ENCODE data around the gene URI1. TPM values are rescaled to one million over a fixed set of nuclear protein-coding genes. Genes with fewer than 3 reads are reported as not detected.

Gene URI1
- total RNA-seq, 6 experiments from 2014 or later, result 45.8 to 53.8 (median 47.1) TPM

- no peaks in the 10 kb centered on the region for H3K4me1 Mint-ChIP-seq (ENCODE audit: low read depth)
- no peaks in the 10 kb centered on the region for H3K36me3 Mint-ChIP-seq (ENCODE audit: low read depth)
- no peak for DNase-seq
- no peak for TF ChIP-seq CTCF (IDR thresholded peaks at IDR 0.05)
- H3K27ac Mint-ChIP-seq, result no peak overlapping the region
- no peak overlapping the region for H3K4me3 Mint-ChIP-seq
- H3K9me3 Mint-ChIP-seq, result no peaks in the 10 kb centered on the region
- peaks cover 4% of the 10 kb centered on the region for H3K27me3 Mint-ChIP-seq (ENCODE audit: insufficient read depth)
Observed at GRCh38 chr19:30053558-30053957, 111.5 kb downstream of the URI1 start.

GRCh38 chr19:30054210-30054609 lies 112.2 kb downstream of the URI1 start:
- no peak for DNase-seq
- Mint-ChIP-seq H3K27ac (no peak overlapping the region), H3K4me3 (no peak overlapping the region), H3K27me3 (ENCODE audit: insufficient read depth) (peaks cover 7% of the 10 kb centered on the region), H3K9me3 (no peaks in the 10 kb centered on the region), H3K36me3 (ENCODE audit: low read depth) (no peaks in the 10 kb centered on the region), H3K4me1 (ENCODE audit: low read depth) (no peaks in the 10 kb centered on the region)
- no peak for TF ChIP-seq CTCF (IDR thresholded peaks at IDR 0.05)

DNA sequence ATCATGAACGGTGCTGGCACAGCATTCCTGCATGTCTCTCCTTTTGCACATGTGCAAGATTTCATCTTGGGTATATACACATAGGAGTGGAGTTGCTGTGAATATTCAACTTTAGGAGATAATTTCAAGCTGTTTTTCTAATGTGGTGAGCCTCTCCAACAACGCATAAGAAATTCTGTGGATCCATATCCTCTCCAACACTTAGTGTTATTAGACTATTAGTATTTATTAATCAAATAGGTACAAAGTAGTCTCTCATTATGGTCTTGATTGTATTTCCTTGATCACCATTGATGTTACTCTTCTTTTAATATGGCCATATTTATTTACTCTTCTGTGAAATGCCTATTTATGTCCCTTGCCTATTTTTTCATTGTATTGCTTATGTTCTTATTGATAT lies 114.5 kb downstream of the URI1 start:
- H3K36me3 Mint-ChIP-seq (ENCODE audit: low read depth), result no peaks in the 10 kb centered on the region
- H3K4me3 Mint-ChIP-seq, result no peak overlapping the region
- DNase-seq, result no peak
- H3K4me1 Mint-ChIP-seq (ENCODE audit: low read depth), result no peaks in the 10 kb centered on the region
- H3K27ac Mint-ChIP-seq, result no peak overlapping the region
- H3K27me3 Mint-ChIP-seq (ENCODE audit: insufficient read depth), result peaks cover 7% of the 10 kb centered on the region
- TF ChIP-seq CTCF (IDR thresholded peaks at IDR 0.05), result no peak
- no peaks in the 10 kb centered on the region for H3K9me3 Mint-ChIP-seq

- no peaks in the 10 kb centered on the region for H3K4me1 Mint-ChIP-seq (ENCODE audit: low read depth)
- no peaks in the 10 kb centered on the region for H3K36me3 Mint-ChIP-seq (ENCODE audit: low read depth)
- TF ChIP-seq CTCF (IDR thresholded peaks at IDR 0.05), result no peak
- H3K4me3 Mint-ChIP-seq, result no peak overlapping the region
- no peaks in the 10 kb centered on the region for H3K9me3 Mint-ChIP-seq
- no peak for DNase-seq
- H3K27me3 Mint-ChIP-seq (ENCODE audit: insufficient read depth), result peaks cover 3% of the 10 kb centered on the region; the same call in 1 of the 2 replicates
- no peak overlapping the region for H3K27ac Mint-ChIP-seq
Observed at GRCh38 chr19:30059741-30060457, 117.9 kb downstream of the URI1 start.

- H3K4me3 Mint-ChIP-seq, result no peak overlapping the region
- DNase-seq, result no peak
- H3K27me3 Mint-ChIP-seq (ENCODE audit: insufficient read depth), result peaks cover 4% of the 10 kb centered on the region; the same call in 1 of the 2 replicates
- no peak overlapping the region for H3K27ac Mint-ChIP-seq
- no peaks in the 10 kb centered on the region for H3K9me3 Mint-ChIP-seq
- no peak for TF ChIP-seq CTCF (IDR thresholded peaks at IDR 0.05)
- no peaks in the 10 kb centered on the region for H3K36me3 Mint-ChIP-seq (ENCODE audit: low read depth)
- H3K4me1 Mint-ChIP-seq (ENCODE audit: low read depth), result no peaks in the 10 kb centered on the region
Observed at GRCh38 chr19:30060531-30061222, 118.6 kb downstream of the URI1 start.
